Ovary (tissue), 9 donors: ENCODE measurements around the gene MPPED1. TPM values are rescaled to one million over a fixed set of nuclear protein-coding genes. Genes with fewer than 3 reads are reported as not detected.

Source experiments
- DNase-seq, 5 donors: peaks; one replicate each; pipeline ENCODE4 v3.0.0-alpha.2; 2019 to 2020
- H3K27ac ChIP-seq, 2 donors: fragments of 200-600 bp; one replicate each; pipeline versions ENCODE4 v1.5.1 to v1.8.0; 2019 to 2022
- H3K27me3 ChIP-seq: fragments of 200-600 bp; one replicate; pipeline ENCODE4 v1.8.0; 2022
- H3K36me3 ChIP-seq: fragments of 200-600 bp; sonication (generic); one replicate; pipeline ENCODE4 v1.5.1; 2019
- H3K4me1 ChIP-seq: one replicate; pipeline ENCODE4 v1.8.1; 2013; ENCODE audit warnings: mild to moderate bottlenecking, moderate library complexity; ENCODE audit not compliant: insufficient read depth
- H3K4me3 ChIP-seq: fragments of 200-600 bp; sonication (generic); one replicate; pipeline ENCODE4 v1.5.1; 2017
- H3K9me3 ChIP-seq, 2 donors: fragments of 200-600 bp in 1 of 2; sonication (generic) in 1 of 2; one replicate each; pipeline versions ENCODE4 v1.5.1 to v1.8.1; 2013 to 2019; ENCODE audit warnings: mild to moderate bottlenecking in 1 of 2, moderate library complexity in 1 of 2
- EP300 ChIP-seq: sonication (generic); formaldehyde crosslinking; IDR thresholded peaks from one replicate; pipeline ENCODE4 v1.6.1; 2017; ENCODE audit warnings: antibody characterized with exemption
- POLR2A ChIP-seq: fragments of 450-650 bp; IDR thresholded peaks from one replicate; pipeline ENCODE4 v1.6.1; 2017; ENCODE audit warnings: antibody characterized with exemption, mild to moderate bottlenecking, moderate library complexity
- WGBS, 3 donors: extraction: QIAGEN DNeasy Blood & Tissue Kit in 1 of 3; methylation state at CpG; one replicate each; pipeline versions ENCODE4 v1.1.5 to v1.1.7; 2013 to 2017; 5-methylcytosine and 5-hydroxymethylcytosine counted together
- intact Hi-C, 4 donors: fragments of 100-400 bp; cut with DNase I; formaldehyde crosslinking; loops; one replicate each; pipeline versions ENCODE4 v1.11.0 to v1.15.1; 2022 to 2023
- polyA plus RNA-seq, 2 donors: library from polyadenylated mRNA; stranded (reverse); fragments of 200-250 nt in 1 of 2; fragments of 350-450 nt in 1 of 2; fragmentation: Illumina TruSeq in 1 of 2; extraction: RNeasy Lipid Tissue Mini Kit (QIAGEN cat#74804) in 1 of 2; gene quantifications; one replicate each; pipeline ENCODE4 v1.2.3, GENCODE V29; 2013 to 2014
- total RNA-seq, 7 donors: library from RNA; depleted of rRNA in 2 of 7; stranded (reverse); fragments of >200 nt in 2 of 7; fragmentation: NEBNext Ultra II Directional in 3 of 7; extraction: Animal tissue kit (Norgen Biotek cat#: 25700) in 3 of 7; gene quantifications; one replicate each; pipeline versions ENCODE4 v1.1.0 to v1.2.4, GENCODE V29; 2016 to 2023
- TF ChIP-seq, protein P1 (sequence below), 3 donors: fragments of 450-650 bp in 2 of 3; fragments of 200-600 bp in 1 of 3; IDR thresholded peaks; one replicate each; pipeline versions ENCODE4 v1.5.1 to v1.8.0; 2016 to 2022; ENCODE audit warnings: antibody characterized with exemption in 3 of 3, mild to moderate bottlenecking in 1 of 3
- donor health status: DM: no; HTN: no; CAD: no; lungs with moderate emphysema.
- donor health status: DM: no; HTN: no; CAD: no.
- donor health status: Bipolar disorder and iron deficiency.
- donor health status: DM: yes; HTN: yes; CAD: no.
- donor health status: DM: no; HTN: no; CAD: no.
- donor health status: DM: yes; HTN: yes; CAD: no.

The MPPED1 gene
- total and polyA plus RNA-seq, 9 donors = 0.45 to 4.1 (median 2.1) TPM

DNA sequence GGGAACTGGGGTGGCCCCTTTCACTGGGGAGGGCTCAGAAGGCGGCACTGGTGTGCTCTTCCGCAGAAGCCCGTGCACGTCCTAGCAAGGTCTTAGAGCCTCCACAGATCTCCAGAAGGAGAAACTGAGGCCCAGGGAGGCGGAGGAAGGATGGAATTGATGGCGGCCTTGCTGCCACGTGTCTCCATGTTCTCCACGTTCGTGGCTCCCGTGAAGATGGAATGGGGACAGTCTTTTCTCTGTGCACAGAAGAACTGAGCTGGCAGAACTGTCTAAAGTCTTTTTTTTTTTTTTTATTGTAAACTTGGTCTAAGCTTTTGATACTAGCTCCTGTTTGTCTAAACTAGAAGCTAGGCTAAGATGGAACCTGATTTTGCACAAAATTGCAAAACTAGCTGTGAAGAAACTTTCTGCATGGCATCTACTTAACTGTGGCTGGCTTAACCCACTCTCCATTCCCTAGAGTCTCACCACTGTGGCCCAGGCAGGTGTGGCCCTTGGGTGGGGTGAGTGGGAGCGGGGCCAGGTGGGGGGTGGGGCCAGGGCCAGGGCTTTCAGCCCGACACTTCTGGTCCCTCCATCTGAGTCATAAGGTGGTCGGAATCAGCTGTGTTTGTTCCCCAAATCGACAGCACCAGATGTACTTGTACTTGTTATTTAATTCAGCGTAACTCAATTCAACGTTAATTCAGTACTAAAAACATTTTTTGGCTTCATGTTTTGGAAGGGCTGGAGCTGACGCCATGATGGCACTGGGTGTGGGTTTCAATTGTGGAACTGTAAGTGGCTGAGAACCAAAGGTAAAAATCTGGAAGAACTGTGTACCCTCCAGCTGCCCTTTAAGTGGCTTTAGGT, 120.7 kb downstream of the MPPED1 start:
- H3K9me3 ChIP-seq = peaks cover 0 to 5% of the 10 kb centered on the region in 2 donors
- H3K27ac ChIP-seq = no peak overlapping the region
- no peak for TF ChIP-seq POLR2A
- no peak for TF ChIP-seq EP300
- TF ChIP-seq, protein P1, sequence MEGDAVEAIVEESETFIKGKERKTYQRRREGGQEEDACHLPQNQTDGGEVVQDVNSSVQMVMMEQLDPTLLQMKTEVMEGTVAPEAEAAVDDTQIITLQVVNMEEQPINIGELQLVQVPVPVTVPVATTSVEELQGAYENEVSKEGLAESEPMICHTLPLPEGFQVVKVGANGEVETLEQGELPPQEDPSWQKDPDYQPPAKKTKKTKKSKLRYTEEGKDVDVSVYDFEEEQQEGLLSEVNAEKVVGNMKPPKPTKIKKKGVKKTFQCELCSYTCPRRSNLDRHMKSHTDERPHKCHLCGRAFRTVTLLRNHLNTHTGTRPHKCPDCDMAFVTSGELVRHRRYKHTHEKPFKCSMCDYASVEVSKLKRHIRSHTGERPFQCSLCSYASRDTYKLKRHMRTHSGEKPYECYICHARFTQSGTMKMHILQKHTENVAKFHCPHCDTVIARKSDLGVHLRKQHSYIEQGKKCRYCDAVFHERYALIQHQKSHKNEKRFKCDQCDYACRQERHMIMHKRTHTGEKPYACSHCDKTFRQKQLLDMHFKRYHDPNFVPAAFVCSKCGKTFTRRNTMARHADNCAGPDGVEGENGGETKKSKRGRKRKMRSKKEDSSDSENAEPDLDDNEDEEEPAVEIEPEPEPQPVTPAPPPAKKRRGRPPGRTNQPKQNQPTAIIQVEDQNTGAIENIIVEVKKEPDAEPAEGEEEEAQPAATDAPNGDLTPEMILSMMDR (IDR thresholded peaks at IDR 0.05) = no peak
- no peak for DNase-seq
- H3K36me3 ChIP-seq = no peaks in the 10 kb centered on the region
- 89 to 91% (median 90%) methylated on average over 17 of the region's 17 CpGs for WGBS, 3 donors
- intact Hi-C loops = no loop called here
- H3K27me3 ChIP-seq = no peaks in the 10 kb centered on the region
- peaks cover 1% of the 10 kb centered on the region for H3K4me1 ChIP-seq
- no peak overlapping the region for H3K4me3 ChIP-seq

DNA sequence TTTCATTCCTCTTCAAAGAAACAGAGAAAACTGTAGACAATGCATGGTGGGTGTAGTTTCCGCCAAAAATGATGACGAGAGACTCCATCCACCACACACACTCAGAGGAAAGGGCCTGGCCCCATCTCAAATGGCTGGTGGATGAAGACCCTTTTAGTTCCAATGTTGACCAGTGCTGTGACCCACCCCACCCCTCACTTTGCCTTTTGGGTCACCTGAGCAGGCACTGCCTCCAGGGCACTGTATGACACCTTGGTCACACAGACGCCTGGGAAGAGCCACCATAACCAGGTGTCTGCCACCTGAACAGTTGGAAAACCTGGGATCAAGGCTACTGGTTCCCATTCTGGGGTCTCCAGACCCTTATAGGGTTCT, 121.3 kb downstream of the MPPED1 start:
- no peak for DNase-seq
- WGBS, 3 donors = 79 to 97% (median 84%) methylated on average over 3 of the region's 3 CpGs
- H3K36me3 ChIP-seq = no peaks in the 10 kb centered on the region
- peaks cover 1% of the 10 kb centered on the region for H3K4me1 ChIP-seq
- TF ChIP-seq, protein P1 (IDR thresholded peaks at IDR 0.05) = no peak
- TF ChIP-seq POLR2A (no peak), EP300 (no peak)
- intact Hi-C loops = no loop called here
- H3K4me3 ChIP-seq = no peak overlapping the region
- peaks cover 0 to 5% of the 10 kb centered on the region in 2 donors for H3K9me3 ChIP-seq
- no peak overlapping the region for H3K27ac ChIP-seq
- no peaks in the 10 kb centered on the region for H3K27me3 ChIP-seq

DNA sequence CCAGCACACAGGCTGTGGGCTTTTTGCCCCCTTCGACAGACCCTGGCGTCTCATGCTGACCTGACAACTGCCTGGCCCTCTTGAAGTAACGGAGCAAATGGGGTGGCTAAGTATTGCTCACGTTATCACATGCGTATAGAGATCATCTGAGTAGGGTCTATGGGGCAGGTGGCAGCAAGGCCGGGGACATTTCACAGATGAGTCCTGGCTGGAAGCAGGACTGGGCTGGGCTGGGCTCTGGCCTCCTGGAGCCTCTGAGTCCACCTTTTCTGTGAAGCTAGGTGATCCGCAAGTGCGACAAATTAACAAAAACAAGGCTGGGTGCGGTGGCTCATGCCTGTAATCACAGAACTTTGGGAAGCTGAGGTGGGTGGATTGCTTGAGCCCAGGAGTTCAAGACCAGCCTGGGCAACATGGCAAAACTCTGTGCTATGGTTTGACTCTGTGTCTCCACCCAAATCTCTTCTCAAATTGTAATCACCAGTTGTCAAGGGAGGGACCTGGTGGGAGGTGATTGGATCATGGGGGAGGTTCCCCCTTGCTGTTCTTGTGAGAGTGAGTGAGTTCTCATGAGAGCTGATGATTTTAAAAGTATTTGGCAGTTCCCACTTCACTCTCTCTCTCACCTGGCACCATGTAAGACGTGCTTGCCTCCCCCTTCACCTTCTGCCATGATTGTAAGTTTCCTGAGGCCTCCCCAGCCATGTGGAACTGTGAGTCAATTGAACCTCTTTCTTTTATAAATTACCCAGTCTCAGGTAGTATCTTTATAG, 122.0 kb downstream of the MPPED1 start:
- no peak for DNase-seq
- H3K9me3 ChIP-seq = peaks cover 0 to 5% of the 10 kb centered on the region in 2 donors
- TF ChIP-seq POLR2A (no peak), EP300 (no peak)
- TF ChIP-seq, protein P1 (IDR thresholded peaks at IDR 0.05) = no peak
- H3K4me3 ChIP-seq = no peak overlapping the region
- no peaks in the 10 kb centered on the region for H3K27me3 ChIP-seq
- intact Hi-C loops = no loop called here
- H3K4me1 ChIP-seq = peaks cover 1% of the 10 kb centered on the region
- no peak overlapping the region for H3K27ac ChIP-seq
- WGBS, 3 donors = 92 to 96% (median 94%) methylated on average over 10 of the region's 10 CpGs
- no peaks in the 10 kb centered on the region for H3K36me3 ChIP-seq

DNA sequence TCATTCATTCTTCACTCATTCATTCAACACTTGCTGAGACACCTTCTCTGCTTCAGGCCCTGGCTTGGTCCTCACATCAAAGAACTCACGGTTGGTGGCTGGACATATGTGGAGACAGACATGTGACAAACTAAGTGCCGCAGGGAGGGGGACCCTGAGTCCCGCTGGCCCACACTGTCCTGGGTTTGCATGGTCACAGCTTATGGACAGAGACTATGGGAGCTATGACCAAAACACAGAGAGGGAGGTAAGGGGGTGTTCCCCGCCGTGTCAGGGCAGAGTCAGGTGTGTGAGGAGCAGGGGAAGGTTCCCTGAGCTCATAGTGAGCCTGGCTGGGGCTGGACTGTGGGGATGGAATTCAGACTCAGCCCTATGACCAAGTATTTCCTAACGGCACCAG, 123.1 kb downstream of the MPPED1 start:
- 83 to 86% (median 85%) methylated on average over 6 of the region's 6 CpGs for WGBS, 3 donors
- H3K36me3 ChIP-seq = no peaks in the 10 kb centered on the region
- intact Hi-C loops = no loop called here
- H3K9me3 ChIP-seq = peaks cover 0 to 5% of the 10 kb centered on the region in 2 donors
- no peak for DNase-seq
- H3K4me3 ChIP-seq = no peak overlapping the region
- TF ChIP-seq EP300 (no peak), POLR2A (no peak)
- TF ChIP-seq, protein P1 (IDR thresholded peaks at IDR 0.05) = no peak
- H3K27ac ChIP-seq = no peak overlapping the region
- peaks cover 1% of the 10 kb centered on the region for H3K4me1 ChIP-seq
- H3K27me3 ChIP-seq = no peaks in the 10 kb centered on the region
